Activated CD4-positive, CD25-positive, alpha-beta regulatory T cell treated with anti-CD3 and anti-CD28 coated beads, Interleukin-2, amount 50 U/mL, for 24 hours (primary cell): Measurements from ENCODE around the gene POLR1E.
A peak's percentile ranks its signal among the peaks of the same experiment; 100 is the strongest.
"Not testable (repeated sequence)": the region's sequence is repeated elsewhere in the genome, so short reads cannot be mapped to it uniquely, and the experiment has no call there.

Experiments used
- ATAC-seq, 2 donors: fragments of 150-1000 bp; cut with Tn5 transposase; one replicate each; pipeline ENCODE4 v1.10.0; 2021; ENCODE audit warnings: mild to moderate bottlenecking in 1 of 2, moderate library complexity in 1 of 2

The POLR1E gene

GRCh38 chr9:37504605-37505004, 18.9 kb downstream of the POLR1E start:
- no peak for ATAC-seq

- ATAC-seq, result no peak
Observed at GRCh38 chr9:37507566-37508134, 21.9 kb downstream of the POLR1E start.

- no peak for ATAC-seq
Observed at GRCh38 chr9:37508135-37508833, 22.5 kb downstream of the POLR1E start.

GRCh38 chr9:37508834-37509206, 23.1 kb downstream of the POLR1E start:
- no peak for ATAC-seq

GRCh38 chr9:37509536-37509935, 23.8 kb downstream of the POLR1E start:
- no peak for ATAC-seq

- ATAC-seq, result not testable (repeated sequence)
Observed at GRCh38 chr9:37510053-37510452, 24.3 kb downstream of the POLR1E start.

GRCh38 chr9:37511016-37512010, 25.6 kb downstream of the POLR1E start:
- peak in 1 of 2 donors; percentile 48 for ATAC-seq

GRCh38 chr9:37512437-37512836, 26.7 kb downstream of the POLR1E start:
- no peak for ATAC-seq

GRCh38 chr9:37514415-37514814, 28.7 kb downstream of the POLR1E start:
- ATAC-seq, result not testable (repeated sequence)

GRCh38 chr9:37514999-37515398, 29.3 kb downstream of the POLR1E start:
- ATAC-seq, result peak in 1 of 2 donors; percentile 21

- no peak for ATAC-seq
Observed at GRCh38 chr9:37515620-37516258, 30.0 kb downstream of the POLR1E start.

- ATAC-seq, result no peak
Observed at GRCh38 chr9:37517923-37518322, 32.2 kb downstream of the POLR1E start.

GRCh38 chr9:37520641-37521040, 34.9 kb downstream of the POLR1E start:
- no peak for ATAC-seq

- ATAC-seq, result no peak
Observed at GRCh38 chr9:37521111-37521510, 35.4 kb downstream of the POLR1E start.

GRCh38 chr9:37522971-37523370, 37.2 kb downstream of the POLR1E start:
- ATAC-seq, result no peak

- no peak for ATAC-seq
Observed at GRCh38 chr9:37523916-37524315, 38.2 kb downstream of the POLR1E start.

- ATAC-seq, result peak; percentile 87 to 93
Observed at GRCh38 chr9:37528652-37529471, 43.1 kb downstream of the POLR1E start.

GRCh38 chr9:37531699-37532098, 46.0 kb downstream of the POLR1E start:
- peak; percentile 29 to 42 for ATAC-seq

GRCh38 chr9:37534412-37534811, 48.7 kb downstream of the POLR1E start:
- ATAC-seq, result no peak

GRCh38 chr9:37534901-37535300, 49.2 kb downstream of the POLR1E start:
- ATAC-seq, result no peak

GRCh38 chr9:37538099-37538498, 52.4 kb downstream of the POLR1E start:
- no peak for ATAC-seq

- no peak for ATAC-seq
Observed at GRCh38 chr9:37539634-37540033, 53.9 kb downstream of the POLR1E start.
